ENCODE results near the gene AQR. TPM values are rescaled to one million over a fixed set of nuclear protein-coding genes. Genes with fewer than 3 reads are reported as not detected.

AQR gene
- total and polyA plus RNA-seq, 2 of the 8 experiments (the other 6 are each of a cell fraction or from before 2014, with no cell fraction given): 34.5 to 57.6 TPM

DNA sequence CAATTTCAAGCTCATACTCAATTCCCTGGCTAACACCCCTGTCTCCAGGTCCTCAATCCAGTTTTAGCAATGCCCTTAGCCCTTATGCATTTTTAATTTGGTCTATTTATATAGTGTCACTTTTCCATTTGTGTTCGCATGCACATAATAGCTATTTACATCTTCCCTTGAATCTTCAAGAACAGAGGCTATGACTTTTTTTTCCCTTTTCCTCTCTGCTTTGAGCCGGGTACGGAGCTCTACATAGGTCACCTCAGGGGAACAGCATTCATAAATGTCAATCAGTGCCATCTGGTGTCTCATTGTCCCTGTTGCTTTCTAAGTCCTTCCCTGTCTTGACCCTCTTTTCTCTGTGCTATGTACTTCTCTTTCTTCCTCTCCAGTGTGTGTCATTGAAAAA is 147.7 kb downstream of the AQR start:
- H3K23me2 ChIP-seq (ENCODE audit: low read depth, low read length): no peaks in the 10 kb centered on the region; the same call in 1 of the 2 replicates

More for the DNA sequence above, 147.7 kb downstream of the AQR start:
- peaks cover 0 to 1% (median 0%) of the 10 kb centered on the region in 4 experiments; a peak in 1 of 7 replicates for H3K27me3 ChIP-seq (replicated peaks in 1 of 4; ENCODE audit: control insufficient read depth in 3 of 4, extremely low read depth in 1 of 4, insufficient read depth in 3 of 4, low read length in 3 of 4)
- CTCF ChIA-PET (ENCODE audit: partially characterized antibody): interaction anchor here (0.6 to 1.5 kb wide), 3 partner anchors 31 to 116 kb away, joined by 3 to 10 read pairs (median 4); no protein-coding TSS in a partner anchor
- no peak overlapping the region for H2BK15ac ChIP-seq (ENCODE audit: low read length)
- no peak overlapping the region for H3K9ac ChIP-seq (replicated peaks in 1 of 4; ENCODE audit: extremely low read depth in 1 of 4, low read depth in 3 of 4, low read length in 3 of 4)
- no peak overlapping the region for H4K91ac ChIP-seq (replicated peaks; ENCODE audit: insufficient read length, low read length)
- H2AFZ ChIP-seq (ENCODE audit: low read length): no peak overlapping the region
- H3K14ac ChIP-seq (ENCODE audit: insufficient read length): no peak overlapping the region
- no peak overlapping the region for H3K4ac ChIP-seq (replicated peaks; ENCODE audit: insufficient read length, low read depth, low read length)
- no peak overlapping the region for H2AK5ac ChIP-seq (ENCODE audit: low read depth, low read length)
- WGBS, 2 experiments (ENCODE audit: extremely low coverage in 1 of 2, insufficient coverage in 1 of 2, insufficient read length in 1 of 2, insufficient replicate concordance in 2 of 2, low coverage in 1 of 2, low lambda C conversion rate in 2 of 2, missing lambda C conversion rate in 1 of 2): 94% methylated on average over 3 of the region's 3 CpGs; no CpG with 5 or more reads in 1 of the 2 experiments
- H4K8ac ChIP-seq (ENCODE audit: extremely low read depth, insufficient read depth, low read length): no peak overlapping the region
- no peak overlapping the region for H3K23ac ChIP-seq (ENCODE audit: insufficient read length)
- no peaks in the 10 kb centered on the region for H4K20me1 ChIP-seq (replicated peaks in 1 of 2; ENCODE audit: control insufficient read depth in 1 of 2, insufficient read depth in 2 of 2, low read length in 2 of 2)
- no peaks in the 10 kb centered on the region for H3K36me3 ChIP-seq (ENCODE audit: control insufficient read depth in 2 of 4, insufficient read depth in 4 of 4, low read length in 3 of 4)
- TF ChIP-seq SP2 (IDR thresholded peaks at IDR 0.05; ENCODE audit: low read length) (no peak), KDM5A (IDR thresholded peaks at IDR 0.05; ENCODE audit: low read length) (no peak), MAFK (IDR thresholded peaks at IDR 0.05; ENCODE audit: low read depth, low read length) (no peak), CHD2 (IDR thresholded peaks at IDR 0.05; ENCODE audit: low read length) (no peak)
- TF ChIP-seq, protein P1, sequence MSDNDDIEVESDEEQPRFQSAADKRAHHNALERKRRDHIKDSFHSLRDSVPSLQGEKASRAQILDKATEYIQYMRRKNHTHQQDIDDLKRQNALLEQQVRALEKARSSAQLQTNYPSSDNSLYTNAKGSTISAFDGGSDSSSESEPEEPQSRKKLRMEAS (IDR thresholded peaks at IDR 0.05): no peak
- TF ChIP-seq, protein P2, sequence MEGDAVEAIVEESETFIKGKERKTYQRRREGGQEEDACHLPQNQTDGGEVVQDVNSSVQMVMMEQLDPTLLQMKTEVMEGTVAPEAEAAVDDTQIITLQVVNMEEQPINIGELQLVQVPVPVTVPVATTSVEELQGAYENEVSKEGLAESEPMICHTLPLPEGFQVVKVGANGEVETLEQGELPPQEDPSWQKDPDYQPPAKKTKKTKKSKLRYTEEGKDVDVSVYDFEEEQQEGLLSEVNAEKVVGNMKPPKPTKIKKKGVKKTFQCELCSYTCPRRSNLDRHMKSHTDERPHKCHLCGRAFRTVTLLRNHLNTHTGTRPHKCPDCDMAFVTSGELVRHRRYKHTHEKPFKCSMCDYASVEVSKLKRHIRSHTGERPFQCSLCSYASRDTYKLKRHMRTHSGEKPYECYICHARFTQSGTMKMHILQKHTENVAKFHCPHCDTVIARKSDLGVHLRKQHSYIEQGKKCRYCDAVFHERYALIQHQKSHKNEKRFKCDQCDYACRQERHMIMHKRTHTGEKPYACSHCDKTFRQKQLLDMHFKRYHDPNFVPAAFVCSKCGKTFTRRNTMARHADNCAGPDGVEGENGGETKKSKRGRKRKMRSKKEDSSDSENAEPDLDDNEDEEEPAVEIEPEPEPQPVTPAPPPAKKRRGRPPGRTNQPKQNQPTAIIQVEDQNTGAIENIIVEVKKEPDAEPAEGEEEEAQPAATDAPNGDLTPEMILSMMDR (IDR thresholded peaks at IDR 0.05; ENCODE audit: control extremely low read depth in 1 of 3, insufficient read depth in 1 of 3, low read depth in 1 of 3, low read length in 3 of 3): no peak
- no peak overlapping the region for H3K18ac ChIP-seq (ENCODE audit: extremely low read depth, low read length)
- DNase-seq (ENCODE audit: low read depth in 1 of 2, low spot score in 2 of 2) (no peak), FAIRE-seq (no peak)
- H3K4me1 ChIP-seq (replicated peaks in 1 of 4; ENCODE audit: control insufficient read depth in 3 of 4, insufficient read depth in 4 of 4, low read length in 3 of 4): no peaks in the 10 kb centered on the region
- no peak overlapping the region for H3K27ac ChIP-seq (ENCODE audit: low read depth, low read length)
- H3K56ac ChIP-seq (replicated peaks; ENCODE audit: insufficient read length, low read depth, low read length): no peak overlapping the region
- no peak overlapping the region for H2BK12ac ChIP-seq (ENCODE audit: low read depth, low read length)
- H2BK120ac ChIP-seq (replicated peaks; ENCODE audit: low read depth, low read length): no peak overlapping the region
- H2BK5ac ChIP-seq (ENCODE audit: low read depth, low read length): no peak overlapping the region
- no peaks in the 10 kb centered on the region for H3K79me1 ChIP-seq (ENCODE audit: low read depth, low read length)
- H2BK20ac ChIP-seq (ENCODE audit: low read length): no peak overlapping the region
- no peak overlapping the region for H4K5ac ChIP-seq (ENCODE audit: insufficient read length, low read depth, low read length)
- no peak overlapping the region for H3K4me2 ChIP-seq (ENCODE audit: insufficient read depth in 1 of 2, low read depth in 2 of 2, low read length in 2 of 2)
- POLR2A ChIA-PET (ENCODE audit: partially characterized antibody): no interaction called here
- H3K79me2 ChIP-seq (ENCODE audit: control insufficient read depth in 1 of 2, insufficient read depth in 2 of 2, low read length in 2 of 2): no peaks in the 10 kb centered on the region
- H3K4me3 ChIP-seq (ENCODE audit: extremely low read depth in 1 of 4, insufficient read depth in 2 of 4, low read depth in 3 of 4, low read length in 4 of 4): no peak overlapping the region
- no peaks in the 10 kb centered on the region for H3K9me3 ChIP-seq (ENCODE audit: insufficient read depth in 2 of 2, low read depth in 1 of 2, low read length in 1 of 2)
